Loucy (cell line): ENCODE measurements around the gene FAM107B.

Source experiments
- H2AFZ ChIP-seq: fragments of 200-600 bp; sonication (generic); 2 replicates; pipeline ENCODE4 v1.6.0; 2016; ENCODE audit warnings: antibody characterized with exemption, mild to moderate bottlenecking, low read length, moderate library complexity
- H3F3A ChIP-seq: fragments of 200-600 bp; 2 replicates; pipeline ENCODE4 v1.6.0; 2016; ENCODE audit warnings: antibody characterized with exemption, low read depth, mild to moderate bottlenecking
- H3K27me3 ChIP-seq: fragments of 200-600 bp; sonication (generic); 2 replicates; pipeline ENCODE4 v1.6.1; 2014; ENCODE audit warnings: low read length, mild to moderate bottlenecking; ENCODE audit not compliant: insufficient read depth, poor library complexity, severe bottlenecking
- H3K36me3 ChIP-seq: fragments of 200-600 bp; sonication (generic); 2 replicates; pipeline ENCODE4 v1.6.1; 2016; ENCODE audit warnings: low read length; ENCODE audit not compliant: insufficient read depth
- H3K4me1 ChIP-seq: fragments of 200-600 bp; sonication (generic); 2 replicates; pipeline ENCODE4 v1.5.1; 2014; ENCODE audit warnings: low read length, mild to moderate bottlenecking; ENCODE audit not compliant: insufficient read depth, poor library complexity, severe bottlenecking
- H3K4me2 ChIP-seq: fragments of 200-600 bp; sonication (generic); 2 replicates; pipeline ENCODE4 v1.6.0; 2014; ENCODE audit warnings: antibody characterized with exemption, low read length, low read depth, mild to moderate bottlenecking; ENCODE audit not compliant: poor library complexity, severe bottlenecking
- H3K4me3 ChIP-seq: fragments of 200-600 bp; sonication (generic); 2 replicates; pipeline ENCODE4 v1.5.1; 2014; ENCODE audit warnings: low read length, mild to moderate bottlenecking, mixed read lengths; ENCODE audit not compliant: poor library complexity, severe bottlenecking
- H3K79me2 ChIP-seq: fragments of 200-600 bp; sonication (generic); 2 replicates; pipeline ENCODE4 v1.6.1; 2014; ENCODE audit warnings: low read length; ENCODE audit not compliant: insufficient read depth
- H3K9ac ChIP-seq: fragments of 200-600 bp; sonication (generic); 2 replicates; pipeline ENCODE4 v1.6.0; 2014; ENCODE audit warnings: mild to moderate bottlenecking, low read depth, low read length, moderate library complexity; ENCODE audit not compliant: poor library complexity, severe bottlenecking
- H3K9me2 ChIP-seq: fragments of 200-600 bp; sonication (generic); replicated peaks from 2 replicates; pipeline ENCODE4 v1.6.1; 2016; ENCODE audit warnings: low read depth, low read length, mixed read lengths
- H3K9me3 ChIP-seq: fragments of 200-600 bp; sonication (generic); 2 replicates; pipeline ENCODE4 v1.6.1; 2014; ENCODE audit warnings: mild to moderate bottlenecking, antibody characterized with exemption, low read length, low read depth; ENCODE audit not compliant: insufficient read depth
- H4K20me1 ChIP-seq: fragments of 200-600 bp; sonication (generic); 2 replicates; pipeline ENCODE4 v1.6.0; 2014; ENCODE audit warnings: antibody characterized with exemption, low read length, mild to moderate bottlenecking; ENCODE audit not compliant: insufficient read depth, poor library complexity, severe bottlenecking
- CTCF ChIP-seq: fragments of 200-600 bp; sonication (generic); conservative IDR thresholded peaks from 2 replicates; pipeline ENCODE4 v1.5.1; 2014; ENCODE audit warnings: mild to moderate bottlenecking, antibody characterized with exemption, low read length
- EZH2phosphoT487 ChIP-seq: fragments of 200-600 bp; IDR thresholded peaks from 2 replicates; pipeline ENCODE4 v1.6.1; 2018; ENCODE audit warnings: antibody characterized with exemption, mild to moderate bottlenecking, moderate library complexity, borderline replicate concordance

The FAM107B gene

GRCh38 chr10:14625765-14626525 lies 148.8 kb downstream of the FAM107B start:
- no peak overlapping the region for H3K4me3 ChIP-seq
- H3K27me3 ChIP-seq, result no peaks in the 10 kb centered on the region
- H3F3A ChIP-seq, result no peaks in the 10 kb centered on the region
- H3K4me2 ChIP-seq, result no peak overlapping the region
- H3K79me2 ChIP-seq, result no peaks in the 10 kb centered on the region
- H4K20me1 ChIP-seq, result no peaks in the 10 kb centered on the region
- no peak overlapping the region for H3K9ac ChIP-seq
- H3K4me1 ChIP-seq, result peaks cover 13% of the 10 kb centered on the region
- no peaks in the 10 kb centered on the region for H3K9me2 ChIP-seq
- no peaks in the 10 kb centered on the region for H3K36me3 ChIP-seq
- TF ChIP-seq EZH2phosphoT487 (no peak), CTCF (no peak)
- no peaks in the 10 kb centered on the region for H3K9me3 ChIP-seq
- no peak overlapping the region for H2AFZ ChIP-seq

- Histone ChIP-seq H4K20me1 (no peaks in the 10 kb centered on the region), H3K9me2 (no peaks in the 10 kb centered on the region), H2AFZ (no peak overlapping the region), H3K4me1 (peaks cover 13% of the 10 kb centered on the region), H3K27me3 (no peaks in the 10 kb centered on the region), H3K9me3 (no peaks in the 10 kb centered on the region), H3K79me2 (no peaks in the 10 kb centered on the region), H3F3A (no peaks in the 10 kb centered on the region), H3K4me2 (no peak overlapping the region), H3K9ac (no peak overlapping the region), H3K4me3 (no peak overlapping the region), H3K36me3 (no peaks in the 10 kb centered on the region)
- TF ChIP-seq EZH2phosphoT487, result no peak
- no peak for TF ChIP-seq CTCF
These were observed 149.5 kb downstream of the FAM107B start for GRCh38 chr10:14625192-14625631.

GRCh38 chr10:14624600-14624999 lies 150.1 kb downstream of the FAM107B start:
- H3K4me1 ChIP-seq, result peaks cover 13% of the 10 kb centered on the region
- no peaks in the 10 kb centered on the region for H3F3A ChIP-seq
- no peak overlapping the region for H3K9ac ChIP-seq
- no peaks in the 10 kb centered on the region for H3K27me3 ChIP-seq
- H3K4me2 ChIP-seq, result no peak overlapping the region
- no peaks in the 10 kb centered on the region for H3K79me2 ChIP-seq
- no peak overlapping the region for H3K4me3 ChIP-seq
- TF ChIP-seq EZH2phosphoT487 (no peak), CTCF (no peak)
- H3K9me3 ChIP-seq, result no peaks in the 10 kb centered on the region
- no peaks in the 10 kb centered on the region for H3K36me3 ChIP-seq
- H2AFZ ChIP-seq, result no peak overlapping the region
- no peaks in the 10 kb centered on the region for H3K9me2 ChIP-seq
- H4K20me1 ChIP-seq, result no peaks in the 10 kb centered on the region
